GM12872 (cell line): ENCODE measurements around the gene ZFP36L2.

Source experiments
- TF ChIP-seq, protein P1 (sequence below): IDR thresholded peaks from 3 replicates; pipeline ENCODE4 v1.5.1; 2011; ENCODE audit warnings: low read depth, mild to moderate bottlenecking, low read length, moderate library complexity; ENCODE audit not compliant: insufficient read depth

The ZFP36L2 gene

DNA sequence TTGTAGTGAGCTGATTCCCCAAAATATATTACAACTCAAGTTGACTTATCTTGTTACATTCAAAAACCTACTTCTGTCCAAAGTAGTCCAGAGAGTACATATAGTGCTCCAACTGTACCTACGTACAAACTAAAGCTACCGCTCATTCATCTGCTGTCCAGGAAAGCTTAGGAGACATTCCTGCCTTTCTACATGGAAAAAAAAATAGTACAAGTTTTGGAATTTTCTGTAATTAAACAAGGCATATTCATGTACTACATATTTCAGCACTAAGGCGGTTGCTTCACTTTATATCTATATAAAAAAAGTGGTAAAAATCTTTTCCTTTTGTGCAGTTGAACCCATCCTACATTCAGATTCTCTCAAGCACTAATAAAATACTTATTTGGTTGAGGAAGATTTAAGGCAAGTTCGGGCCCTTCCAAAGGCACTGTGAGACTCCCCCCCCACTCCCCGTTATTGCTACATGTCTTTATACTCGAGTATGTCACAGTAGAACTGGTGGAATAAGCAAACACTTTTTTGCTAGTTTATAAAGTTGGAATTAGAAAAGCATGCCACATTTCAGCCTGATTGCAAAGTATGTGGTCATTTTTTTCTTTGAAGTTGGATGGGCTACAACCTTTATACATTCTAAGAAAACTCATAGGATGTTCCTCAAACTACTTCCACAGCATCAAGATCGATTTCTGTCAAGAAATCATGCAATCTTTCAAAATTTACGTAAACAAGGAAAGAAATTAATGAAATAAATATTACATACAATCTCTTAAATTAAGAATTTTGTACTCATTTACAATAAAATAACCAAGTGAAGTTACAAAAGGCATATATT is 3.7 kb downstream of the ZFP36L2 start:
- TF ChIP-seq, protein P1, sequence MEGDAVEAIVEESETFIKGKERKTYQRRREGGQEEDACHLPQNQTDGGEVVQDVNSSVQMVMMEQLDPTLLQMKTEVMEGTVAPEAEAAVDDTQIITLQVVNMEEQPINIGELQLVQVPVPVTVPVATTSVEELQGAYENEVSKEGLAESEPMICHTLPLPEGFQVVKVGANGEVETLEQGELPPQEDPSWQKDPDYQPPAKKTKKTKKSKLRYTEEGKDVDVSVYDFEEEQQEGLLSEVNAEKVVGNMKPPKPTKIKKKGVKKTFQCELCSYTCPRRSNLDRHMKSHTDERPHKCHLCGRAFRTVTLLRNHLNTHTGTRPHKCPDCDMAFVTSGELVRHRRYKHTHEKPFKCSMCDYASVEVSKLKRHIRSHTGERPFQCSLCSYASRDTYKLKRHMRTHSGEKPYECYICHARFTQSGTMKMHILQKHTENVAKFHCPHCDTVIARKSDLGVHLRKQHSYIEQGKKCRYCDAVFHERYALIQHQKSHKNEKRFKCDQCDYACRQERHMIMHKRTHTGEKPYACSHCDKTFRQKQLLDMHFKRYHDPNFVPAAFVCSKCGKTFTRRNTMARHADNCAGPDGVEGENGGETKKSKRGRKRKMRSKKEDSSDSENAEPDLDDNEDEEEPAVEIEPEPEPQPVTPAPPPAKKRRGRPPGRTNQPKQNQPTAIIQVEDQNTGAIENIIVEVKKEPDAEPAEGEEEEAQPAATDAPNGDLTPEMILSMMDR: no peak

- TF ChIP-seq, protein P1: no peak
Observed at GRCh38 chr2:43221763-43222474, 4.5 kb downstream of the ZFP36L2 start.

GRCh38 chr2:43221124-43221762 is 5.2 kb downstream of the ZFP36L2 start:
- TF ChIP-seq, protein P1: no peak

GRCh38 chr2:43220760-43221123 is 5.7 kb downstream of the ZFP36L2 start:
- TF ChIP-seq, protein P1: no peak

DNA sequence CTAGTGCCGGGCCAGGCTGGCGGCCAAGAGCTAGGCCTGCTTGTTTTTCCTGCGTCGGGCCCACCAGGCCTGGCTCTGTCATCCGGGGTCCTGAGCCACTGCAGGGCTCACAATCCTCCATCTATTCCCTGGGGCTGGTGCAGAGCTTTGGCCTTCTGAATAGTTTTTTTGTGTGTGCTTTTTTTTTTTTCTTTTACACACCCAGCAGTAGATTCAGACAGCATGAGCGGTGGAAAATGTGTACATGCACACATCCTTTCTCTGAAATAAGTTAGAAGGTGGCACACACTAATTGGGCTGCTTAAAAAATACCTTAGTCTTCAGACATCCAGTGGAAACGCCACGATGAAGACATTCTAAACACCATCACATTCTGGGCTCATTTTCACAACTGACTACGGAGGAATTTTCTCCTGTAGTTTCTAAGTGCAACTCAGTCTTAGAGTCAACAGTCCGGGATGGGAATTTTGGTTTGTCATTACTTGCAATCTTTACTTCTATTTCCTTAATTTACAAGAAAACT is 6.1 kb downstream of the ZFP36L2 start:
- TF ChIP-seq, protein P1: no peak

DNA sequence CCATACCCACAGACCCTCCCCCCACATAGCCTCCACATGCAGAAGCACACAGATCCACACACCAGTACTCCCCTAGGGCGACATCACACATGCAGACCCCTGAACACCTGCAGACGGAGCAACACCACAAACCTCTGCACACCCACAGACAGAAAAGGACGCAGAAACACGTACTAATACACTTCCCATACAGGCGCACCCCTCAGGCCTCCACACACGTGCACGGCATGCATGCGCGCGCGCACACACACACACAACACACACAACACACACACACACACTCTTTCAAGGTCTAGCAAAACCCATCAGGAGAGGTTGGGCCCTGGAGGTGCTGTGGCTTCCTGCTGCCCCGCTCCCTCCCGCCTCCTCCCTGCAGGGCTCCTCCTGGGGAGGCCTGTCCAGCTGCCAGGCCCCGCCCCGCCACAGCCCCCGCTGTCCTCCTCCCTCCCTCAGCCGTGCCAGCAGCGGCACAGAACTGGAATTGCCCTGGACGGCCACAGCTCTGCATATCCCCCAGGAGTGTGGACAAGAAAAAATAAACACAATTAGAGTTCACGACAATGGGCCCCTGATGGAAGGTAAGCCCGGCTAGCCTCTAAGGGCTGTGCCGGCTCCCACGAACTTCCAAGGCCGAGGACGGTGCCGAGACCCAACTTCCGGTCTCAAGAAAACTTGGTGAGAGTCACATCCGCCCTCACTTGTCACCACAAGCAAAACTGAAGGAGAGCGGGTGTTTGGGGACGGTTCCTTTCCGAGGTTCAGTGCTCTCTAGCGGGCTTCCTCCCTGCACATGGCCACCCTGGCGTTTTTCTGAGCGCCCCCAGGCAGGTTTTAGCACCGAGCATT is 6.8 kb downstream of the ZFP36L2 start:
- TF ChIP-seq, protein P1: no peak
